Stimulated activated CD8-positive, alpha-beta memory T cell treated with anti-CD3 and anti-CD28 coated beads, Interleukin-12 subunit alpha, Interleukin-12 subunit beta, amount 100 ng/mL, for 24 hours (primary cell): ENCODE data around the gene LRRC51.

Source experiments
- DNase-seq: peaks from one replicate; pipeline ENCODE4 v3.0.0-alpha.2; 2020; ENCODE audit errors: extremely low read depth

The LRRC51 gene, protein sequence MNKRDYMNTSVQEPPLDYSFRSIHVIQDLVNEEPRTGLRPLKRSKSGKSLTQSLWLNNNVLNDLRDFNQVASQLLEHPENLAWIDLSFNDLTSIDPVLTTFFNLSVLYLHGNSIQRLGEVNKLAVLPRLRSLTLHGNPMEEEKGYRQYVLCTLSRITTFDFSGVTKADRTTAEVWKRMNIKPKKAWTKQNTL

DNA sequence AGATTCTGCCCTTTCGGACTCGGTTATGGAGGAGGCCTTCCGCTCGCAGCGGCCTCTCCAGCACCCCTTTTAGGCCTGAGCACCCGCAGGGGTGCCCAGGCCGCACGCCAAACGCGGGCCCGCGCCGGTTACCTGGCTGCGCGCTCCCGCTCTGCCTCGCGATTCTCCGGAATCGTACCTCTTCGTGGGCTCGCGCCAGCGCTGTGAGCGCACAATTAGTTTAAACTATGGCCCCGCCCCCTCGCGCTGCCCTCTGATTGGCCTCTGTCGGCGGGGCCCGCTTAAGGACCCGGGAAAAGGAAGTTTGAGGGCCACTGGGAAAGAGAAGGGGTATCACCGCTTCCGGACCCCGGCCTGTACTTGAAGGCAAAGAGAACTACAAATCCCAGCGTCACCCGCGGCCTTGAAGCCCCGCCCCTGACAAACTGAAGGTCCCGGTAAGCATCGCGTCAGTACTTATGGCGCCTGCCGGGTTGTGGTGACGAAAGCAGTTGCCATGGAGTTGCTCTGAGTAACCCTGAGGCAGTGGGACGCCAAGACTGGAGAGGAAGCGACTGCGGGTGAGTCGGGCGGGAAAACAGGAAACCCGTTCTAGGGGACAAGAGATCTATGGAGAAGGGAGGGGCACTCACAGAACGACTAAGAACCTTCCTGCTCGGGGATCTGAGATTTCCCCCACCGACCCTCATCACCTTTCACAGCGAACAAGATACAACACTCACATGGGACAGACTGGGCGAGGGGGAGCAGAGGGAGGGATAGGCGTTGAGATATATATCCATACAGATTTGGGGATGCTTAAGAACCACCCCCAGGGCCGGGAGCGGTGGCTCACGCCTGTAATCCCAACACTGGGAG is at the start of gene LRRC51, which contains the start of gene NUMA1:
Gene LRRC51, plus strand, starts transcription at position 525 of the 858 bp plus-strand sequence. CDS start 8,234 bp downstream, outside the sequence.
Gene NUMA1, minus strand, starts transcription at position 217 of the 858 bp plus-strand sequence. CDS start 44,599 bp downstream, outside the sequence.
- peak; percentile 97 for DNase-seq

DNA sequence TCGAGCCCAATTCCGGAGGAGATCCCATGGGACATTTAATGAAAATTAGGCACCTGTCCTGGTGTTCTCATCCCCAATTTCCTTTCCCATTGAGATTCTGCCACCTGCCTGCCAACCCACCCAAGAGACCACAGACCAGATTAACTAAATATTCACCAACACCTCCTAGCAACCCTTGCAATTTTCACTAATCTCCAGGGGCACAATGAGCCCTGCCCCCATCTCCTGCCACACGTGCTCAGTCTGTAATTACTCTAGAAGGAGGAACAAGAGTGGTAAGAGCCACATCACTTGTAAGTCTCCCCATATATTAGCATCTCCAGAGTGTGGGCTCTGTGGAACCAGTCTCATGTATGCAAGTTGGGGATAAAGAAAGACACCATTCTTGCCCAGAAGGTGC is 44.0 kb upstream of the LRRC51 start:
- DNase-seq, result no peak

GRCh38 chr11:72037554-72038311 is 42.9 kb upstream of the LRRC51 start:
- DNase-seq, result no peak

GRCh38 chr11:72038491-72038890 is 42.2 kb upstream of the LRRC51 start:
- no peak for DNase-seq

GRCh38 chr11:72039031-72039855 is 41.4 kb upstream of the LRRC51 start:
- no peak for DNase-seq

- no peak for DNase-seq
These were observed 40.7 kb upstream of the LRRC51 start for GRCh38 chr11:72039856-72040401.

GRCh38 chr11:72040491-72041363 is 39.9 kb upstream of the LRRC51 start:
- DNase-seq, result peak; percentile 45

DNA sequence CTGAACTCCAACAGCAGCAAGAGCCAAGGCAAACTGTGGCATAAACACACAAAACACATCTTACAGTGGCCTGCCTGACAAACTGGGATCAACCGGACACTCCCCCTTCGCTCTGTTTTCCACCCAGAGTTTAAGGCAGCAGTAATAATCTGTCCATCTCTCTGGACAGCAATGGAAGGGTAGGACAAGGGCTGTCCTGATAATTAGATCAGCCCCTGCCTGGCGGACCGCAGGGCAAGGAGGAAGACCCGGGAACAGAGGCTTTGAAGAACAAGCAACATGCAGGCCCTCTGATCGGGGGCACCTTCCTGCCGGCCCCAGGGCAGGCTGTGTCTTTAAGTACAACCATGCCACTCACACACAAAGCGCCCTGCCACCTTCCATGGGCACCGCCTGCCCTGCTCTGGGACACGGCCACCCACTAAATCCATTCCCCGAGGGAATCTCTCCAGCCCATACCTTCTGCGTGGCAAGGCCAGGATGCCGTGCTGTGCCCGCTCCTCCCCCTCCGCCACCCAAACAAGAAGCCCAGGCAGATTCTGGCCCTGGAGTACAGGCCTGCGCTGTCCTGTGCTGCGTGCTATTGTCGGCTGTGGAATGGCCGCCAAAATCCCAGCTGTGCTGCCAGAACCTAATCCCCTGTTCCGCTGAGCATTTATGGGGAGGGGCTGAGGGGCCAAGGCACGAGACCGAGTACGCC is 39.1 kb upstream of the LRRC51 start:
- DNase-seq, result no peak

DNA sequence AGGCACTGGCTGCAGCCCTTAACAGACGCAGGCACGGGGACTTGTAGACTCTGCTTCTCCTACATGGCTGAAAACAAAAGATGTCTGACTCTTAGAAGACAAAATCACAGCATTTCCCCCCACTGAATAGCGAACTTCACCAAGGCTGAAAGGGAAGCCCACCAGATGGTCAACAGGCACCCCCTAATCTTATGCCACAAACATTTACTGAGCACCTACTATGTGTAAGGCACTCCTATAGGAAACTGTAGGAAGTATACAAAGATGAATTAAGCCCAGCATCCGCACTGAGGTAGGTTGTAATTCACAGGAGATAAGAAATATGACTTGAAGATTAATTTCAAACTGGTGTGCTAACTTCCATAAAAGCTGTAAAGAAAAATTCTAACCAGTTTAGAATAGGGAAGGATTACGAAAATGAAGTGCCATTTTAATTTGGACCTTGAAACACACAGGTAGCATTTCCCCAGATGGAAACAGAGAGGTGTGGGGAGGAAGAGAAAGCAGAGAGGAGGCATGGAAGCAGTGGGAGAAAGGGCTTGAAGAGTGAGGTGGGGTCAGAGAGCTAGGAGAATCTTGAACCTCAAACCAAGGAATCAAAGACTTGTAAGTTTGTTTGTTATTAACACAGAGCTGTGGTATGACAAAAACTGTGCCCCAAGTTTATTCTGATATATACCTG is 38.4 kb upstream of the LRRC51 start:
- DNase-seq, result no peak

DNA sequence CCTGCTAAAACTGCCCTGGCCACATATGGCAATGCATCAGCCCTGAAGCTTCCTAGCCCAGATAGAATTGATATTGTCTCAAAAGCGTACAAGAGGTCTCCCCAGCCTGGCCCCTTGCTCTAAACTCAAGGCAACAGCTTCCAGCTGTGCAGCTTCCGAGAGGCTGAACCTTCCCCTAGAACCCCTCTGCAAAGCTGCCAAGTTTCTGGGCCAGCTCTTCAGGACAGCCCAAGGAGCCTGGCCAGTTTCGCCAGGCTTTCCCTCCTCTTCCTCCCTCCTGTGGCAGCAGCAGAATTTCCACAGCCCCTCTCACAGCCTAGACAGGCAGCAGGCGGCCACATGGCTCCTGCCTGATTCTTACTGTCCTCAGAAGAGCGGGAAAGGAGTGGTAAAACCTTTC is 34.8 kb upstream of the LRRC51 start:
- no peak for DNase-seq

DNA sequence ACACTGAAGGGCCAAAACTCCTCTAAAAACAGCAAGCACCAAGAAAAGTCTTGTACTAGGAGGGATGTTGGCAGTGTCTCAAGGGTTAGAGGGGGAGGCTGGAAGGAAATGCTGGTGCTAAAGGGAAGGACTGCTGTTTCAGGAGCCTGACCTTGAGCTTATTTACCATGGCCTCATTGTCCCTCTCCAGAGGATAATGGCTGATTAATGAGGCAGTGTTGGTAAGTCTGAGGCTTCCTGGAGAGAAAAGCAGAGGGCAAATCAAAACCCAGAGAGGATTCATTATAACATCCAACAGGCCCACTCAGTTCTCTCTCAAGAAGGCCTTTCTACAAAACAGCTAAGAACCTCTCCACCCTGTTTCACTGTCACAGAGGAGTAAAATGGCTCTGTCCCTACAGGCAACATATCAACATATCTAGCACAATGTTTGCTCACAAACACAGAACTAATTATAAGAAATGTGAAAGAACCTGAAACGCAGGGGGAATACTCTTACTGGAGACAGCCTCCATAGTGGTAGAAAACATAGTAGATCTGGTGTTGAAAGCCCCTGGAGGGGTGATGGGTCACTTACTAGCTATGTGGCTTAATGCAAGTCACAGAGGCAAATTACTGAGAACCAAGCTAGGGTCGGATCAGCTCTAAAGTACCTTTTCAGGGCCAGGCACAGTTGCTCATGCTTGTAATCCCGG is 31.7 kb upstream of the LRRC51 start:
- no peak for DNase-seq

GRCh38 chr11:72058416-72059034 is 22.1 kb upstream of the LRRC51 start:
- DNase-seq, result no peak

GRCh38 chr11:72061739-72062396 is 18.8 kb upstream of the LRRC51 start:
- DNase-seq, result no peak

GRCh38 chr11:72066855-72067254 is 13.8 kb upstream of the LRRC51 start:
- no peak for DNase-seq

DNA sequence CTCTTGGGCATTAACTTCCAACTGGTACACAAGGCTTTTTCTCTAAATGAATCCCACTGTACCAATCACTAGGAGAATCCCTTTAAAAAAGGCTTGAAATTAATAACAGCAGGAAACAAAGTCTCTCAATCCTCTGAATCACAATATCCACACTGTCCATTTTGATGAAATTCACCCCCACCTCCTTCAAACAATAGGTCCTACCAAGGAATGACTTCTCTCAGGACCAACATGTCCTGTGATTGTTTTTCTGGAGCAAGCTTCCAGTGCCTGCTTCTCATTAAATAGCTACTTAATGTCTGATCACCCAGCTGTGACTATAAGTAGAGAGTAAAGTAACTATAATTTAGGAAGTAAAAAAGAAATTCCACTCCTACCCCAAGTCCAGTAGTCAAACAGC is 13.4 kb upstream of the LRRC51 start:
- no peak for DNase-seq

DNA sequence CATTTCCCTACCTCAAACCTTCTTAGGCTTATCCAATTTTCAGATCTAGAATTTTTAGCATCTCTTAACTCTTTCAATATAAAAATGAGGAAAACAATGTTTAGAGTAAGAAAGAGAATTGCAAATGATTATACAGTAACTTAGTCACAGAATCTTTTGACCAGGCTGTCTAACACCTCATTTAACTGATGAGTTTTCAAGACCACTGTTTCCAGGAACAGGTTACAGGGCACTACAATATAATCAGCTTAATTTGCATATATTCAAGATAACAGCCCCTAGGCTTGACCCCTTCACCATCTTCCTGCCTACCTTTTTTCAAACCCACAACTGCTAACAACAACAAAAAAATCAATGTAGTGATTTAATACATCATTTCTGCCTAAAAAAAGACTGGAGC is 13.0 kb upstream of the LRRC51 start:
- DNase-seq, result no peak

DNA sequence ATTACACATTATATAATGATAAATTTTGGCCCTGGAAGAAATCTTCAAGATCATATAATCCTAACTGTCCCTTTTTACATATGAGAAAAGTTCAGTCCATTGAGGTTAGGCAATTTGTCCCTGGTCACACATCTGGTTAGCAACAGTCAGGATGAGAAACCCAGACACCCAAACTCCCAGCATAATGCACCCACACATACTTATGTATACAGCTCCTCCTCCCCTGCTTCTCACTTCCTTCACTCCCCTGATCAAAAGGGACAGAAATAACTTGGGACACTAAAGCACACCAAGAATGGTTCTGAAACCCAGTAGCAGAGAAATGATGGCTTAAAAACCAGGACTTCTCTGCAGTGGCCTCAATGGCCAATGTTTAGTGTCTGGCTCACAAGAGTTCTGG is 11.4 kb upstream of the LRRC51 start:
- DNase-seq, result no peak
